Measurements from ENCODE around the gene ADAM22. TPM values are rescaled to one million over a fixed set of nuclear protein-coding genes. Genes with fewer than 3 reads are reported as not detected.
A peak's percentile ranks its signal among the peaks of the same experiment; 100 is the strongest.
"Not testable (repeated sequence)": the region's sequence is repeated elsewhere in the genome, so short reads cannot be mapped to it uniquely, and the experiment has no call there.

ADAM22 gene
- total RNA-seq, 1 donor from 2014 or later = 0.53 TPM

DNA sequence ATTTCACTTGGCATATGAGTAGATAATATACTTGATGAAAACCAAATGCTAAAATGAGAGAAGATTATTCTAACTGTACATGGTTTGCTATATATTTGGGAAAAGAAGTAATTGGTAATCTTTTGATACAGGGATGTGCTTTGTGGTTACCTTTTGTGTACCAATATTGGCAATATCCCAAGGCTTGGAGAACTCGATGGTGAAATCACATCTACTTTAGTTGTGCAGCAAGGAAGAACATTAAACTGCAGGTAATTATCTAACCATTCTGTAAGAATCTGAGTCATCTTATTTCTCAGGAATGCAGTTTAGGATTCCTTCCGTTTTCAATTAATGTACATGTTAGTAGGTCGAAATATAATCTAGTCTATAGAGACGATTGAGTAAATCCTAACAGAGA is 221.7 kb downstream of the ADAM22 start:
- DNase-seq (ENCODE audit: low spot score) (no peak), ATAC-seq (no peak)

DNA sequence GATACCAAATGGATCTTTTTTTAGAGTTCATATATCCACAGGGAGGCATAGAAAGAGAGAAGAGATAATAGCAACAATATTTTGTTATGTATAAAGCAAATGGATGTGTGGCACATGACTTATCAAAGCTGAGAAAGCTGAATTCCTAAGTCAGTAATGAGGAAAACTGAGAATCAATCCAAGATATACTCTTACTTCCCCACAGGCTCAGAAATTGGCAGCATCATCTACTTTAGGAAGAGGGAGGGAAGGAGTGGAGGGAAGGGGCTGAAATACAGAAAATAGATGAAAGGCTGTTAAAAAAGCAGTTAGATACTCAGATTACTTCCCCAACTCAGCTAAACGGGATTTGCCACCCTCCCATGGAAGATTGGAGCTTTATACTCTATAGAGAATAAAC is 222.3 kb downstream of the ADAM22 start:
- DNase-seq (ENCODE audit: low spot score) (no peak), ATAC-seq (no peak)

- DNase-seq (ENCODE audit: low spot score); ATAC-seq: not testable (repeated sequence)
Measured at GRCh38 chr7:88159741-88160140, 225.7 kb downstream of the ADAM22 start.

GRCh38 chr7:88165697-88166096 is 231.6 kb downstream of the ADAM22 start:
- ATAC-seq (no peak), DNase-seq (ENCODE audit: low spot score) (no peak)

GRCh38 chr7:88167223-88167622 is 233.2 kb downstream of the ADAM22 start:
- no peak for DNase-seq (ENCODE audit: low spot score)
- ATAC-seq = no peak

GRCh38 chr7:88167721-88168120 is 233.7 kb downstream of the ADAM22 start:
- DNase-seq (ENCODE audit: low spot score) (no peak), ATAC-seq (no peak)

DNA sequence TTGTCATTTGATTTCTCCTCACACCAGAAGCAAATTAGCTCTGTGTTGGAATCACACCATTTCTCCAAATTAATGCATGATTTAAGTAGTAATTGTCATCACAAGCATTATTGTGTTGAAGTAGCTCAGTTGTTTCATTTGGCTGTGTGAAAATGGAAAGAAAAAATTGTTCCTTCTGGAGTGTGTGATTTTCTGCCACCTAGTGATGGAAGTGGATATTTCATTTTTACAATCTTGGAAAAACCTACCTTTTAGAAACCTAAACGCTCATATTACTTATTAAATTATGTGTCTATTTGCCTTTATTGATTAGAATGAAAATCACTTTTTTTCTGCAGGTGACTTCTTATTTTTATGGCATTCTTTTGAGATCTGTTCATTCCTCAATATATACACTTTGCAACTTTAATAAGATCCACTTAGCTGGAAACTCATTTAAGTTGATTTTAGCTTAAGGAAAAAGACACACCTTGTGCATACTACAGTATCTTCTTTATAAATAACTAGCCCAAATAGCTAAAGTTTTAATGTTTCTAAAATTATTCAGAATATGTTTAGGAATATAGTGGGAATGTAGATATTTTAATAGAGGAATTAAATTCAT is 235.8 kb downstream of the ADAM22 start:
- peak; percentile 58 for ATAC-seq

GRCh38 chr7:88172842-88173241 is 238.8 kb downstream of the ADAM22 start:
- DNase-seq (ENCODE audit: low spot score) = no peak
- ATAC-seq = no peak

More for the DNA sequence above, 235.8 kb downstream of the ADAM22 start:
- no peak for DNase-seq (ENCODE audit: low spot score)

- no peak for DNase-seq (ENCODE audit: low spot score)
Measured at GRCh38 chr7:88176190-88176589, 242.1 kb downstream of the ADAM22 start.

DNA sequence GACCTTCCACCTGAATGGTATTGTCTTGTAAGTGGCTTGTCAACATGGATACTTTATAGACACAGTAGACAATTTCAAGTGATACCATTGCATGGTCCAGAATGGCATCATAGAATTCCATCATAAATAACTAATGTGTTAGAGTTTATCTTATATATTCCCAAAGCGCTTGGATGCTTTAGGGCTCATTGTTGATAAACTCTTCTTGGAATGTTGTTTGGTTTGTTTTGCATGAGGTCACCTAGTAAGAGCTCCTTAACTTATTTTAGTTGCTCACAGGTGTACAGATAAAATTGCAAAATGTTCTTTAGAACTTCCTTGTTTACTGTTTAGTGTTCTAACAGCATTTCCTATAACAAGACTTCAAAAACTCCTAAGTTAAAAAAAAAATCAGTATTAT is 249.0 kb downstream of the ADAM22 start:
- ATAC-seq = no peak
- DNase-seq (ENCODE audit: low spot score) = no peak

More at GRCh38 chr7:88176190-88176589, 242.1 kb downstream of the ADAM22 start:
- no peak for ATAC-seq

DNA sequence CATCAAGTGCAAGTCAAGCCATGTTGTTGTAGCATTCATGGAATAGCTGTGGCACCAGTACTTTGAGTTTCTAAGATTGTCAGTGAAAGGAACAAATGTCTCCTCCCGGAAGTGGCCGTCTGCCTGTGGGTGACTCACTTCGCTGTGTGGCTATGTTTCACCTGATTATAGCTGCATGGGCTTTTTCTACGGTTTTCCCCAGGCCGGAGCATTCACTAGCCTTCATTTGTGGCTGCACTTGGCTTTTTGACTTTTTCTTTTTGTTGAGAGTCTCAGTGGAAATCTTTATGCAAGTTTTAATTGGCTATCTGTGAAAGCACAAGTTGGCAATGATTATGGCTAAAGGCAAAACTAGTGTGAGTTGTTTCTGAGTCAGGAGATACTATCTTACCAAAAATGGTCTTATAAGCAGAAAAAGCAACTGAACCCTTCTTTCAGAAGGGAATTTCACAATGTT is 250.8 kb downstream of the ADAM22 start:
- DNase-seq (ENCODE audit: low spot score) (no peak), ATAC-seq (no peak)

GRCh38 chr7:88185650-88186049 is 251.6 kb downstream of the ADAM22 start:
- ATAC-seq = no peak
- no peak for DNase-seq (ENCODE audit: low spot score)

DNA sequence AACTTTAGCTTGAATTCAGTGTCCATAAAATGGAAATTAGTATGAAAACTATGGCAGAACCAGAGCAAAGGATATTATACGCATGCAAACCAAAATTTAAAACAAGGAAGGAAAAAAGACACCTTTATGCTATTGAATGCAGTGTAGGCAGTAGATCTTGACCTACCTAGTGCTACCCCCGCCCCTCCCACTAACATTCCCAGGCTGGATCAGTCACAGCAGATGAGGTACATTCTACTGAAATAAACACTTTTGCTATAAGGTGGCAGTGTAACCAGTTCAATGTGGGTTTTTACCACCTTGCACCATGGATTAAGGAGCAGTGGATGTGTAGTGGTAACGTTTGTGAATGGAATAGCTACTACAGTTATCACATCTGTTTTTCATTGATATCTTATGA is 257.9 kb downstream of the ADAM22 start:
- no peak for DNase-seq (ENCODE audit: low spot score)
- no peak for ATAC-seq

DNA sequence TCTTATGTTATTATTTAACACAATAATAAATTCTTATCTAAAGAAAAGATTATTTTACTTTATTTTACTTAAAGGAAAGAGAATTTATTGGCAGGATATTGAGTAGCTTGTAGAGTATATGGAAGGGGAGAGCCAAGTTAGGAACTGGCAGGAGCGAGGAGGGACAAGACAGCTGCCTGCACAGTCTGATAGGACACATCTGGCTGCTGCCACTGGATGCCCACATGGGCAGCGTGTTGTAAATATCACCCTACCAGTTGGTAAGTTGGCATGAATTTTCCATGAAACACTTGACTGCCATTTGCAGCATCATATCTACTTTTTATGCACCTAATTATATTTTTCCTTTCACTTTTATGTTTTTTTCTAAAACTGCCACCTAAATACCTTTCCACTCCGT is 266.2 kb downstream of the ADAM22 start:
- DNase-seq (ENCODE audit: low spot score) (no peak), ATAC-seq (no peak)

- ATAC-seq = no peak
- no peak for DNase-seq (ENCODE audit: low spot score)
Measured at GRCh38 chr7:88200789-88201188, 266.7 kb downstream of the ADAM22 start.

GRCh38 chr7:88201305-88201704 is 267.3 kb downstream of the ADAM22 start:
- ATAC-seq = no peak
- DNase-seq (ENCODE audit: low spot score) = no peak

DNA sequence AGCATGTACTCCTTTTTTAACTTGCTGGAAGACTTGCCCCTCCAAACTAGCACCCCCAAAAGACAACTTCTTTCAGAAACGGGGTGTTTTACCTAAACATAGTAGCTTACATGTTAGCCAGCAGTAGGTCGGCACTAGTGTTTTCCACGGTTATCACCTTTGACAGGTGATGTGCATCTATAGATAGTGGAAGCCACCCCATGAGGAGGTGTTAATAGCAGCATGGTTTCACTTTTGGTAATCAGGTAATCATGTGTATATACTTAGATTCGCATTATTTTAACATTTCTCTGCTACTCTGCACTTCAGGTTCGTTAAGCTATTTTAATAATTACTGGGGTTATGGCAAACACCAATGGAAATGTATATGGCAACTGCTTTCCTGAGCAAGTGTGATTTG is 268.2 kb downstream of the ADAM22 start:
- DNase-seq (ENCODE audit: low spot score) (no peak), ATAC-seq (no peak)

DNA sequence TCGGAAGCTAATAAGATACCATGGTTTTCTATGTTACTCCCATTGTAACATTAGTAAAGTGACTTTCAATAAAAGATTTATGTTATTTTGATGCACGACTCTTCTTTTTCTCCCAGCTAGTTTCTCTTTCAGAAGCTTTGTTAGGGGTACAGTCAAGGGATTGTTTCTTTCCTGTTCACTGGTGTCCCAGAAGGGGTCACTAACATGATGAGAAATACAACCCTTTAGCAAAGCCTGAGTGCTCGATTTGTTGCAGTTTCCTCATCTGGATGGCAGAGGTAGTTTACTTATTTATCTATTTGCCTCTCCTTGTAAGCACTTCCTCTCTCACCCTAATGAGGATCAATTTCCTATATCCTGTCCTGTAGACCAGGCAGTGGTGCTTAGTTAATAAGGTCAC is 268.7 kb downstream of the ADAM22 start:
- ATAC-seq = no peak

DNA sequence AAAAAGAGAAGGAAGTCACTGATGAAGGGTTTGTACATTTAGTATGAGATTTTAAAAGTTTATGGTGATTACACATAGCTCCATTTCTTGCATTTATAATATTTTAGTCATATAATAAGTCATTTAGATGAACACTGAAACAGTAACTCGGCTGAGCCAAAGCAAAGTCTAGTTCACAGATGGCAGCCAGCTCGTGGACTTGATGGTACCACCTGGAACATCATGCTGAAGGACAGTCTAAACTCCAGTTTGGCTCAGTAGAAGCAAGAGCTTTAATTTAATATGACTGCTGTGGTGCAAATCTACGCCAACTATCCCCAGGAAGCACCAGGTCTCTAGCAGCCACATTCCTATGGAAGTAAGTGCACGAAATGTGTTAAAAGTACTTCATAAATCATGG is 269.4 kb downstream of the ADAM22 start:
- ATAC-seq = no peak

More for the DNA sequence above, 268.7 kb downstream of the ADAM22 start:
- DNase-seq (ENCODE audit: low spot score) = no peak

DNA sequence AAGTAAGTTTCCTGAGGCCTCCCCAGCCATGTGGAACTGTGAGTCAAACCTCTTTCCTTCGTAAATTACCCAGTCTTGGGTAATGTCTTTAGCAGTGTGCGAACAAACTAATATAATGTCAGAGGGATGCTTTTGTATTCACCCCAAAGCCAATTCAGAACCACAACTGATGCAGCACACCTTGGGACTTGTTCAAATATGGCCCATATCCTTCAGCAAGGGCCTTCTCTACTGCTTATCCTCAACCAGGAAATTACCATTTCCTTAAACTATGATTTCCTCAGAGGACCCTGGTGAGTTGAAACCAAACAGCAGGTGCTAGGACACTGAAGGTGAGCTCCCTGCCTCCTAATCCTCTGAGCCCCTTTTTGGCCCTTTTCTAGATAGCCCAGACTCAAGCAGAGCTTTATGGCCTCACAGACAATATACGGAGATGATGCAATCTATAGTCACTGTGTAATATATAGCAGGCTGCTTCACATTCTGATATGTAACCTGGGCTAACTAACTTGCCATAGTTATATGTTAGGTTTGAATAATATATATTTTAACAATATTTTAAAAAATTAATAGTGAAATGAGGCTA is 270.6 kb downstream of the ADAM22 start:
- ATAC-seq (no peak), DNase-seq (ENCODE audit: low spot score) (no peak)

More for the DNA sequence above, 269.4 kb downstream of the ADAM22 start:
- DNase-seq (ENCODE audit: low spot score) = no peak

- DNase-seq (ENCODE audit: low spot score) = no peak
- no peak for ATAC-seq
Measured at GRCh38 chr7:88205179-88205578, 271.1 kb downstream of the ADAM22 start.

- DNase-seq (ENCODE audit: low spot score) (no peak), ATAC-seq (no peak)
Measured at GRCh38 chr7:88206254-88206653, 272.2 kb downstream of the ADAM22 start.

GRCh38 chr7:88208521-88208920 is 274.5 kb downstream of the ADAM22 start:
- DNase-seq (ENCODE audit: low spot score) = no peak
- no peak for ATAC-seq
